Activated CD4-positive, alpha-beta memory T cell treated with anti-CD3 and anti-CD28 coated beads for 36 hours (primary cell): Measurements from ENCODE around the gene TXNDC15. TPM values are rescaled to one million over a fixed set of nuclear protein-coding genes. Genes with fewer than 3 reads are reported as not detected.
"Not testable (repeated sequence)": the region's sequence is repeated elsewhere in the genome, so short reads cannot be mapped to it uniquely, and the experiment has no call there.

ENCODE experiments used
- CTCF ChIA-PET: fragments of 350-600 bp; sonication (Branson Sonifier 250); formaldehyde crosslinking; loops from one replicate; lab custom pipeline; 2021; ENCODE audit warnings: antibody characterized with exemption, inconsistent platforms; lab: Charles Lee
- POLR2A ChIA-PET: fragments of 350-600 bp; sonication (Branson Sonifier 250); formaldehyde crosslinking; loops from one replicate; lab custom pipeline; 2021; ENCODE audit warnings: antibody characterized with exemption; lab: Charles Lee
- DNase-seq: peaks from one replicate; pipeline ENCODE4 v3.0.0-alpha.2; 2020
- H3K27ac Mint-ChIP-seq: one replicate; pipeline ENCODE4 v1.8.0; 2021; ENCODE audit warnings: mixed read lengths
- H3K27me3 Mint-ChIP-seq: one replicate; pipeline ENCODE4 v1.8.0; 2021; ENCODE audit warnings: mixed read lengths
- H3K36me3 Mint-ChIP-seq: one replicate; pipeline ENCODE4 v1.8.0; 2021; ENCODE audit warnings: mixed read lengths
- H3K4me1 Mint-ChIP-seq: one replicate; pipeline ENCODE4 v1.8.0; 2021; ENCODE audit warnings: low read depth, mixed read lengths
- H3K4me3 Mint-ChIP-seq: one replicate; pipeline ENCODE4 v1.8.0; 2021; ENCODE audit warnings: mild to moderate bottlenecking, mixed read lengths
- H3K9me3 Mint-ChIP-seq: one replicate; pipeline ENCODE4 v1.8.0; 2021; ENCODE audit warnings: mixed read lengths
- intact Hi-C: fragments of 100-400 bp; cut with micrococcal nuclease; formaldehyde crosslinking; loops from one replicate; pipeline ENCODE4 v1.15.1; 2023
- total RNA-seq, 2 experiments: library from RNA; stranded (reverse); gene quantifications; one replicate each; pipeline ENCODE4 v1.2.3, GENCODE V29; 2021

The TXNDC15 gene
- total RNA-seq, 2 experiments from 2014 or later = 29.6 to 30.9 TPM

GRCh38 chr5:134878403-134878802, 4.2 kb downstream of the TXNDC15 start:
- Mint-ChIP-seq H3K4me1 (peaks cover 40% of the 10 kb centered on the region), H3K27ac (no peak overlapping the region), H3K36me3 (peaks cover 14% of the 10 kb centered on the region), H3K4me3 (no peak overlapping the region), H3K27me3 (no peaks in the 10 kb centered on the region), H3K9me3 (no peaks in the 10 kb centered on the region)
- POLR2A ChIA-PET = no interaction called here
- intact Hi-C loops = no loop called here
- CTCF ChIA-PET = interaction anchor here (2.2 kb wide), 1 partner anchor 26 kb away, joined by 5 read pairs; the partner anchor contains the start of gene PCBD2
- DNase-seq = no peak

- DNase-seq = no peak
- H3K4me1 Mint-ChIP-seq = peaks cover 38% of the 10 kb centered on the region
- no peak overlapping the region for H3K4me3 Mint-ChIP-seq
- intact Hi-C loops = no loop called here
- ChIA-PET POLR2A (no interaction called here), CTCF (interaction anchor here (2.2 kb wide), 1 partner anchor 25 kb away, joined by 5 read pairs; the partner anchor contains the start of gene PCBD2)
- peaks cover 14% of the 10 kb centered on the region for H3K36me3 Mint-ChIP-seq
- no peaks in the 10 kb centered on the region for H3K27me3 Mint-ChIP-seq
- H3K27ac Mint-ChIP-seq = no peak overlapping the region
- H3K9me3 Mint-ChIP-seq = no peaks in the 10 kb centered on the region
These were observed 5.3 kb downstream of the TXNDC15 start for GRCh38 chr5:134879456-134879855.

- intact Hi-C loops, CTCF ChIA-PET, H3K9me3 Mint-ChIP-seq, H3K36me3 Mint-ChIP-seq, H3K27ac Mint-ChIP-seq, POLR2A ChIA-PET, H3K27me3 Mint-ChIP-seq, DNase-seq, H3K4me3 Mint-ChIP-seq: not testable (repeated sequence)
- H3K4me1 Mint-ChIP-seq = peaks cover 34% of the 10 kb centered on the region
These were observed 6.8 kb downstream of the TXNDC15 start for GRCh38 chr5:134880937-134881336.

GRCh38 chr5:134881711-134882110, 7.5 kb downstream of the TXNDC15 start:
- H3K27me3 Mint-ChIP-seq, H3K27ac Mint-ChIP-seq, H3K4me3 Mint-ChIP-seq, DNase-seq, intact Hi-C loops, CTCF ChIA-PET, H3K9me3 Mint-ChIP-seq, POLR2A ChIA-PET, H3K36me3 Mint-ChIP-seq: not testable (repeated sequence)
- peaks cover 26% of the 10 kb centered on the region for H3K4me1 Mint-ChIP-seq

- H3K4me1 Mint-ChIP-seq = peaks cover 17% of the 10 kb centered on the region
- ChIA-PET POLR2A (no interaction called here), CTCF (no interaction called here)
- peaks cover 12% of the 10 kb centered on the region for H3K36me3 Mint-ChIP-seq
- DNase-seq = no peak
- H3K9me3 Mint-ChIP-seq = no peaks in the 10 kb centered on the region
- no peaks in the 10 kb centered on the region for H3K27me3 Mint-ChIP-seq
- no peak overlapping the region for H3K4me3 Mint-ChIP-seq
- intact Hi-C loops = no loop called here
- no peak overlapping the region for H3K27ac Mint-ChIP-seq
These were observed 13.5 kb downstream of the TXNDC15 start for GRCh38 chr5:134887593-134888159.

GRCh38 chr5:134889335-134889734, 15.2 kb downstream of the TXNDC15 start:
- no peak for DNase-seq
- H3K4me3 Mint-ChIP-seq = no peak overlapping the region
- no peaks in the 10 kb centered on the region for H3K9me3 Mint-ChIP-seq
- H3K36me3 Mint-ChIP-seq = peaks cover 12% of the 10 kb centered on the region
- intact Hi-C loops = no loop called here
- ChIA-PET CTCF (no interaction called here), POLR2A (no interaction called here)
- H3K4me1 Mint-ChIP-seq = peaks cover 16% of the 10 kb centered on the region
- H3K27me3 Mint-ChIP-seq = no peaks in the 10 kb centered on the region
- no peak overlapping the region for H3K27ac Mint-ChIP-seq

- Mint-ChIP-seq H3K27ac (no peak overlapping the region), H3K4me3 (no peak overlapping the region), H3K36me3 (peaks cover 14% of the 10 kb centered on the region), H3K4me1 (peaks cover 13% of the 10 kb centered on the region), H3K9me3 (no peaks in the 10 kb centered on the region), H3K27me3 (no peaks in the 10 kb centered on the region)
- no peak for DNase-seq
- POLR2A ChIA-PET = interaction anchor here (0.7 to 1.1 kb wide), 2 partner anchors 13 to 14 kb away, joined by 4 to 5 read pairs; partner anchors contain the start of gene PCBD2
- intact Hi-C loops = no loop called here
- CTCF ChIA-PET = interaction anchor here (1.2 kb wide), 1 partner anchor 13 kb away, joined by 7 read pairs; the partner anchor contains the start of gene PCBD2
These were observed 17.3 kb downstream of the TXNDC15 start for GRCh38 chr5:134891473-134891872.

GRCh38 chr5:134892282-134892681, 18.1 kb downstream of the TXNDC15 start:
- POLR2A ChIA-PET = interaction anchor here (0.7 to 1.1 kb wide), 2 partner anchors 12 to 13 kb away, joined by 4 to 5 read pairs; partner anchors contain the start of gene PCBD2
- peak overlapping the region; percentile 39 for H3K27ac Mint-ChIP-seq

GRCh38 chr5:134892926-134893325, 18.8 kb downstream of the TXNDC15 start:
- no peak for DNase-seq
- H3K9me3 Mint-ChIP-seq = no peaks in the 10 kb centered on the region
- ChIA-PET CTCF (no interaction called here), POLR2A (no interaction called here)
- H3K27me3 Mint-ChIP-seq = no peaks in the 10 kb centered on the region
- H3K4me3 Mint-ChIP-seq = no peak overlapping the region
- intact Hi-C loops = no loop called here
- H3K36me3 Mint-ChIP-seq = peaks cover 8% of the 10 kb centered on the region
- H3K4me1 Mint-ChIP-seq = peaks cover 13% of the 10 kb centered on the region
- H3K27ac Mint-ChIP-seq = no peak overlapping the region

More at GRCh38 chr5:134892282-134892681, 18.1 kb downstream of the TXNDC15 start:
- CTCF ChIA-PET = interaction anchor here (0.6 to 1.2 kb wide), 3 partner anchors 12 to 55 kb away, joined by 3 to 7 read pairs (median 3); partner anchors contain the start of gene PCBD2
- Mint-ChIP-seq H3K9me3 (no peaks in the 10 kb centered on the region), H3K36me3 (peaks cover 14% of the 10 kb centered on the region), H3K4me3 (no peak overlapping the region), H3K4me1 (peaks cover 13% of the 10 kb centered on the region), H3K27me3 (no peaks in the 10 kb centered on the region)
- intact Hi-C loops = no loop called here
- no peak for DNase-seq

GRCh38 chr5:134893748-134894505, 19.8 kb downstream of the TXNDC15 start:
- H3K4me1 Mint-ChIP-seq = peaks cover 13% of the 10 kb centered on the region
- no peaks in the 10 kb centered on the region for H3K9me3 Mint-ChIP-seq
- no peak overlapping the region for H3K4me3 Mint-ChIP-seq
- intact Hi-C loops = no loop called here
- H3K36me3 Mint-ChIP-seq = peaks cover 8% of the 10 kb centered on the region
- H3K27me3 Mint-ChIP-seq = no peaks in the 10 kb centered on the region
- H3K27ac Mint-ChIP-seq = no peak overlapping the region
- no peak for DNase-seq
- CTCF ChIA-PET = no interaction called here
- POLR2A ChIA-PET = no interaction called here

GRCh38 chr5:134902071-134902801, 28.1 kb downstream of the TXNDC15 start:
- Mint-ChIP-seq H3K36me3 (peaks cover 5% of the 10 kb centered on the region), H3K9me3 (no peaks in the 10 kb centered on the region), H3K27ac (peak overlapping the region; percentile 55), H3K4me1 (peaks cover 17% of the 10 kb centered on the region), H3K4me3 (no peak overlapping the region), H3K27me3 (no peaks in the 10 kb centered on the region)
- intact Hi-C loops = loop anchor here (10.0 kb wide), 2 partner anchors 297 to 677 kb away; partner anchors contain the start of gene PPP2CA
- POLR2A ChIA-PET = interaction anchor here (1.6 kb wide), 2 partner anchors 37 to 57 kb away, joined by 3 to 4 read pairs; partner anchors contain the start of gene C5orf24
- CTCF ChIA-PET = no interaction called here
- DNase-seq = no peak
